Tongue (tissue), 2 donors: ENCODE results near the gene HSP90AB1. TPM values are rescaled to one million over a fixed set of nuclear protein-coding genes. Genes with fewer than 3 reads are reported as not detected.
A peak's percentile ranks its signal among the peaks of the same experiment; 100 is the strongest.
"Not testable (repeated sequence)": the region's sequence is repeated elsewhere in the genome, so short reads cannot be mapped to it uniquely, and the experiment has no call there.

Experiments used
- DNase-seq: peaks from one replicate; pipeline ENCODE4 v3.0.0-alpha.2; 2015
- total RNA-seq: library from RNA; depleted of rRNA; stranded (reverse); fragments of >200 nt; gene quantifications from one replicate; pipeline ENCODE4 v1.2.3, GENCODE V29; 2014

The HSP90AB1 gene
- total RNA-seq, 1 donor from 2014 or later: 631 TPM

GRCh38 chr6:44222486-44223318 lies 24.2 kb upstream of the HSP90AB1 start:
- DNase-seq: no peak

GRCh38 chr6:44223319-44224028 lies 23.4 kb upstream of the HSP90AB1 start, which contains the start of gene SLC29A1:
SLC29A1 (plus strand) TSS chr6:44223595; CDS start chr6:44227314, 3,719 bp downstream.
- DNase-seq: peak; percentile 91

GRCh38 chr6:44224029-44224964 lies 22.6 kb upstream of the HSP90AB1 start:
- DNase-seq: peak; percentile 54

GRCh38 chr6:44224965-44225305 lies 22.0 kb upstream of the HSP90AB1 start:
- DNase-seq: no peak

DNA sequence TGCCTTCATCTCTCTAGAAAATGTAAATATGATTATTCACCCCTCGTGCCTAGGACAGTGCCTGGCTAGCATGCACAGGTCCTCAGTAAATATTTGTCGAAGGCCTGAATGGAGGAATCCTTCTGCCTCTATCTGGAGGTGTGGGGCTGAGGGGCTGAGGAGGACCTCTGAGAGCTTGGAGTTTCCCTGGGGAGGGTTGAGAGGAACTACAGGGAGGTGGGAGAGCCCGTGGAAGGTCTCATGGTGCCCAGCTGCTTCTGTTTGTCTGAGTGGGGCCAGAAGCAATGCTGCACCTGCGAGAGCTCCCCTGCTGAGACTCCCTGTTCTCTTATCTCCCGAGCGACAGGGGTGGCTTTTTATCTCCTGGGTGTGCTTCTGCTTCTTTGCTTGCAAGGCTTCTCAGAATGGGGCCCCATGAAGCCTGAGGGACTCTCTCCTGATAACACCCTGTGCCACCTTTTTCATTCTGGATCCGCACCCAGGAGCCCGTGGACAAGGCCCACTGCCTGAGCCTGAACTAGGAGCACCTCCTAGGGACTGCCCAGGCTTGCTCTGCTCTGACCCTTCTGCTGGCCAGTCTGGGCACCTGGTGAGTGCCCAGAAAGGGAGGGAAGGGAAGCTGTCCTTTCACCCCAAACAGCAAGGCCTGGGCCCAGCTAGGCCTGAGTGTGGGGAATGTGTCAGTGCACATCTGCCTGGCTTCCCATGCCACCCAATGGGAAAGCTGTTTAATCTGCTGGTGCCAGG lies 21.1 kb upstream of the HSP90AB1 start:
- no peak for DNase-seq

- DNase-seq: peak; percentile 51
Observed at GRCh38 chr6:44226368-44227147, 20.3 kb upstream of the HSP90AB1 start.

GRCh38 chr6:44227148-44227793 lies 19.6 kb upstream of the HSP90AB1 start:
- peak; percentile 34 for DNase-seq

DNA sequence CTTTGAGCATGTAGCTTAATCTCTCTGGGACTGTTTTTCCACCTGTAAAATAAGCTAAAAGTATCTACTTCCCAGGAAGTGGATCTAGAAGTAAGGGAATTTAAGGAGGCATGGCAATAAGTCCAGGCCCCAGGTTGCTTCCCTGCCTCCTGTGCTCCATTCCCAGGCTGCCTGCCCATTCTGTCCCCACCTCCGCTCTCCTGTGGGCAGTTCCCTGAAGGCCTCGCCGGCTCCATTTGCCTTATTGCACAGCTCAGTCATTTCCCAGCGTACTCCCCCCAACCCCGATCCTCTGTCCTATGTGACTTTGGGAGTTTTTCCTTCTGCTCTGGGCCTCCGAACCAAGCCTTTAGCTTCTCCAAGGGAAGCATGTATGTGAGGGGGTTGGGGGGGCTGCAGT lies 18.9 kb upstream of the HSP90AB1 start:
- DNase-seq: no peak

- no peak for DNase-seq
Observed at GRCh38 chr6:44228433-44228832, 18.5 kb upstream of the HSP90AB1 start.

- no peak for DNase-seq
Observed at GRCh38 chr6:44228836-44229235, 18.1 kb upstream of the HSP90AB1 start.

DNA sequence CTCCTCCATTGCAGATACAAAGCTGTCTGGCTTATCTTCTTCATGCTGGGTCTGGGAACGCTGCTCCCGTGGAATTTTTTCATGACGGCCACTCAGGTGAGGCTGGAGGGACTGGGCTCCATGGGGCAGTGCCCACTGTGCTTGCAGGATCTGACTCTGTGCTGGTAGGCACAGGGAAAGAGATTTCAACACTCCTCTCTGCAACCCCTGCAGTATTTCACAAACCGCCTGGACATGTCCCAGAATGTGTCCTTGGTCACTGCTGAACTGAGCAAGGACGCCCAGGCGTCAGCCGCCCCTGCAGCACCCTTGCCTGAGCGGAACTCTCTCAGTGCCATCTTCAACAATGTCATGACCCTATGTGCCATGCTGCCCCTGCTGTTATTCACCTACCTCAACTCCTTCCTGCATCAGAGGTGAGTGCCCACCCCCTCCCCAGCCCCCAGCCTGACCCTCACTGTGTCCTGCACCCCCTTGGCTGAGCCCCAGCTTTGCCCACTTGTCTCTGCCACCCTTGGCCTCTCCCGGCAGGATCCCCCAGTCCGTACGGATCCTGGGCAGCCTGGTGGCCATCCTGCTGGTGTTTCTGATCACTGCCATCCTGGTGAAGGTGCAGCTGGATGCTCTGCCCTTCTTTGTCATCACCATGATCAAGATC lies 17.4 kb upstream of the HSP90AB1 start:
- DNase-seq: no peak

DNA sequence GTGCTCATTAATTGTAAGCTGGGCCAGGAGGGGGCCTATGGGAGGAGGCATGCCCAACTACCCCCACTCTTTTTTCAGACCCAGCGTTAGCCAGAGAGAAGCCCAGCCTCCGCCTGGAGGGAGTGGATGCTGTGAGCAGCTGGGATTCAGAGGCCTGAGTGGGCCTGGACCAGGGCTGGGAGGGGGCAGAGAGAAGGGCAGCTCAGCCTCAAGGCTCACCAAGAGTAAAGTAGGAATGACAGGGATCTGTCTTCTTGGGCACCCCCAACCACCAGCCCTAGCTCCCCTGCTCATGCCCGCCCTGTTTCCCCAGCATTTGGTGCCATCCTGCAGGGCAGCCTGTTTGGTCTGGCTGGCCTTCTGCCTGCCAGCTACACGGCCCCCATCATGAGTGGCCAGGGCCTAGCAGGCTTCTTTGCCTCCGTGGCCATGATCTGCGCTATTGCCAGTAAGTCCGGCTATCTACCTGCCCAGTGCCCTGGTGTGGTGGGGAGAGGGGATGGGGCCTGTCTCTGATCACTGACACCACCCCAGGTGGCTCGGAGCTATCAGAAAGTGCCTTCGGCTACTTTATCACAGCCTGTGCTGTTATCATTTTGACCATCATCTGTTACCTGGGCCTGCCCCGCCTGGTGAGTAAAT lies 16.7 kb upstream of the HSP90AB1 start:
- no peak for DNase-seq

- not testable (repeated sequence) for DNase-seq
Observed at GRCh38 chr6:44231426-44231825, 15.5 kb upstream of the HSP90AB1 start.

DNA sequence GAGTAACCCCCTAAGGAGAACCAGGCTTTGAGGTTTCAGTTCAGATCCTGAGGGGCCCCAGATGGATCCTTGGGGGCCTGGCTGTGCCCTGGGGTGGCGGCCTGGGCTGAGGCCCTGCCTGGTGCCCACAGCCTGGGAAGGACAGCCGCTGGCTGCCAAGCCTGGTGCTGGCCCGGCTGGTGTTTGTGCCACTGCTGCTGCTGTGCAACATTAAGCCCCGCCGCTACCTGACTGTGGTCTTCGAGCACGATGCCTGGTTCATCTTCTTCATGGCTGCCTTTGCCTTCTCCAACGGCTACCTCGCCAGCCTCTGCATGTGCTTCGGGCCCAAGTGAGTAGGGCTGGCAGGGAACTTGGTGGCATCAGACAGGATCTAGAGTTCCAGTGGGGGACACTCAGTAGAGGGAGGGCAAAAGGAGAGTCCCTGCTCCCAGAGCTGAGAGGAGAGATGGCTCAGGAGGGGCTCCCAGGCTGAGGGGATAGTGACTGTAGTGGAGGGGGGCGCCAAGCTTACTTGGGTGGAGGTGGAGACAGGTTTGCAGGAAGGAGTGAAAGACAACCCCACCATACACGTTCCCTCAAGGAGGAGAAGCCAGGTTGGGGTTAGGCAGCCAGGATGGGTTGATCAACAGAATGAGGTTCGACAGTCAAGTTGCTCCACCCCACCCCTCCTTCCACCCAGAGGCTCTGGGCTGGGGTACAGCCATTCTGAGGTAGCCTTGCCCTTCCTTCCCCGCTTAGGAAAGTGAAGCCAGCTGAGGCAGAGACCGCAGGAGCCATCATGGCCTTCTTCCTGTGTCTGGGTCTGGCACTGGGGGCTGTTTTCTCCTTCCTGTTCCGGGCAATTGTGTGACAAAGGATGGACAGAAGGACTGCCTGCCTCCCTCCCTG lies 14.0 kb upstream of the HSP90AB1 start:
- no peak for DNase-seq

- DNase-seq: no peak
Observed at GRCh38 chr6:44233567-44234100, 13.3 kb upstream of the HSP90AB1 start.

GRCh38 chr6:44234101-44235025 lies 12.5 kb upstream of the HSP90AB1 start:
- peak; percentile 88 for DNase-seq

DNA sequence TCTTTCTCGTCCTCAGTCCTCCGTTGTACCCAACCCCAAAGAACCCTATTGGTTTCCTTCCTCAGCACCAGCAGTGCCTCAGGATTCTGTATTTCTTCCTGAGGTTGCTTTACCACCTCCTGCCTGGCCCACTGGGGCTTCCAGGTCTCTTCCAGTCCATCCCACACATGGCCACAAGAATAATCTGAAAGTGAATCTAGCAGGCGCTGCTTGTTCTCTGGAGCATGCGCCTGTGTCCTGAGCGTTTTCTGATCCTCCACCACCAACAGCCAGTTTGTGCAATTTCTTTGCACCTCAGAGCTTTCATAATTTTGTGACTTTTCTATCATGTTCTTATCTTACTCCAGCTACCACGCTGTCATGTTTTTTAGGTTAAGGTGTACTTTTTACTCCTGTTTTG lies 11.6 kb upstream of the HSP90AB1 start:
- DNase-seq: no peak
